GM19438 (cell line): ENCODE measurements around the gene KPNA2.
"Not testable (repeated sequence)": the region's sequence is repeated elsewhere in the genome, so short reads cannot be mapped to it uniquely, and the experiment has no call there.

Experiments
- ATAC-seq: cut with Tn5 transposase; IDR thresholded peaks from one replicate; pipeline ENCODE4 v1.9.1; 2021; ENCODE audit warnings: low read depth; ENCODE audit not compliant: unreplicated experiment

KPNA2 gene

DNA sequence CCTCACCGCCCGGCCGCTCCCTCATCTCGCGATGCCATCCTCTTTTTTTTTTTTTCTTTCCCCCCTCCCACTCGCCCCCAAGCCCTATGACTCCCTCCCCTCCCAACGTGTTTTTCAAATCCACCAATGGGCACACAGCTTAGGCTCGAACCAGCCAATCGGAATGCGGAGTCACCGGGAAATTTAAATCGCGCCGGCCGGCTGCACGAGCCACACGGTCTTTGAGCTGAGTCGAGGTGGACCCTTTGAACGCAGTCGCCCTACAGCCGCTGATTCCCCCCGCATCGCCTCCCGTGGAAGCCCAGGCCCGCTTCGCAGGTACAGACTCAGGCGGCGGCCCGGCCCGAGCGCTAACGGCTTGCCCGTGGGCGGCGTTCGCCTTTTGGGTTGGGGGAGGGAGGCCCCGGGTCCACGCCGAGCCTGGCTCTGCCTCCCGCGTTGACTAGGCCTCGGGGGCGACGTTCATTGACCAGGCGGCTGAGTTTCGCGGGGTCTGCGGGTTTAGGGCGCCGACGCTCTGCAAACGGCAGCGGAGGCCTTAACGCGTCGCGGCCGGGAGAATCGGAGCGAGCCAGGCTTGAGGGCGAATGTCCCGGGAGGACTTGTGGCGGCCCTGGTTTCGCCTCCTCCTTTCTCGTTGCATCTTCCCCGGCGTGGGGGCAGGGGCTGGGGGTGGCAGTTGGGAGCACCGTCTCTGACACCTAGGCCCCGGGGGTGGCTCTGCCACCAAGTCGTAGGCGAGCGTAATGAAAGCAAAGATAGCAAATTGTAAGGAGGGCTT lies at the start of gene KPNA2:
Gene KPNA2, plus strand, starts transcription at position 213 of the 781 bp plus-strand sequence. CDS start 1,398 bp downstream, outside the sequence.
- peak; percentile 92 for ATAC-seq

DNA sequence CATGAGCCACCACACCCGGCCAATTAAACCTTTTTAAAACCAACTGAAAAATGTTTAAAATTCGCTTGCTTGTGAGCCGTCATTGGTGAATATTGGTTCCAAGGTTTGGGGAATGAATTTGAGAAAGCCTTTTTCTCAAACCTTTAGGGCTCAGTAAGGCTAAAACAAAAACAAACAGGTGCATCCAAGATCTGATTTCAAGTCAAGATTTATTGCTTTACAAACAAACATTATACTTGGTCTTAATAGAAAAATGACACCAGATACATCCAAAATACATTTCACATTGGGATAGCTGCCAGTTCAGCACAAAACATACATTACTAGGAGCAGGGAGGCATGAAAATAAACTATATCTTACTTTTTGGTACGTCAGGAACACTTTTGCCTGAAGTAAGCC lies 44.6 kb upstream of the KPNA2 start:
- ATAC-seq, result no peak

DNA sequence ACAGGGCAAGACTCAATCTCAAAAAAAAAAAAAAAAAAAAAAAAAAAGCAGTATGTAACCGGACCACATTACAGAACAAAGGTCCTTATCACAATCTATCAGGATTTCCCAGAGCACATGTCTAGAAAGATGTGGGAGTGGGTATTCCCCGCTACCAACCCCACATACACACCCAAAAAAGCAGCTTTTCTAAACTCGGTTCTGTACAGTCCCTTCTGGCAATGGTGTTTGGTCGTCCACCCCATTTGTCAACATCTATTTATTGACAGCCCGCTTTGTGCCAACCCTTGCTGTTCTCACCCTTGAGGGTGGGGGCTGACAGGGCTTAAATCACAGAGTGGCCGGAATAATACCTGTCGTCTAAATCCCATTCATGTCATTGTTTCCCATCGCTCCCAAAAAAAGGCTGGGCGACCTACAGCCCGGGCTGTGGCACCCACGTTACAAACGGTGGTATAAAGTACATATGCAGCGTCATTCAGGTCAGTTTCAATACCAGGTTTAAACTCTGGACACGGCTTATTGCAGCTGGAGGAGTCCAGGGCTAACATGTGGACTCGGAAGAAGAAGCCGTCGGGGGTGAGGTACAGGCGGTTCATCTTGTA lies 42.9 kb upstream of the KPNA2 start:
- ATAC-seq, result peak; percentile 4

DNA sequence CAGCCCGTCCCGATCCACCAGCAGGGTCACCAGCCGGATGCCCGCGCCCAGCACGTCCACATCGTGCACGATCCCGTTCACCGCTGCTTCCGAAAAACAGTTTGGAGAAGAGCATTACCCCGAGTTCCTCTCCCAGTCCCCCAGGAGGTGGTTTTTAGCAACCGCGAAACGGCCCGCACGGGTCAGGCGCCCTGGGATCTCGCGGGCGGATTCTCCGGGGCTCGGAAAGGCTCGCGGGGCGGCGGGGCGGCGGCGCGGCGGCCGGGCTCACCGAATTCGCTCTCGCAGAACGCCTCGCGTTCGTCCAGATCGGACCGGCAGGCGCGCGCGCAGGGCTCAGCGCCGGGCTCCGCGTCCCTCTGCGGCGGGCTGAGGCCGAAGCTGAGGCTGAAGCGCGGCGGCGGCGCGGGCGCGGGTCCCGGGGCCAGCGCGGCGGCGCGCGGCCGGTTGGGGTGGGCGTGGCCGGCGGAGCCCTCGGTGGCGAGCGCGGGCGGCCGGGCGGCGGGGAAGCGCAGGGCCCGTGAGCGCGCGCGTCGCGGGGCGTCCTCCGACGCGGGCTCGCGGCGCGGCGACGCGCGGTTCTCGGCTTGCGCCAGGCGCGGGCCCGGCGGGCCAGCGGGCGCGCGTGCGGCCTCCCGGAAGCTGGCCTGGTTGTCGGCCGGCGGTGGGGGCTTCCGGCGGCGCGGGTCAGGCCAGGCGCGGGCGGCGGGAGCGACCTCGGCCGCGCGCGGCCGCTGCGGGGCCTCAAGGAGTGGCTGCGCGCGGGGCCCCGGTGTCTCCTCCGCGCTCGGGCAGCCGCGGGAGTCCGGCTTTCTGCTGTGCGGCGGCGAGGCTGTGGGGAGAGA lies 42.2 kb upstream of the KPNA2 start:
- peak; percentile 67 for ATAC-seq

DNA sequence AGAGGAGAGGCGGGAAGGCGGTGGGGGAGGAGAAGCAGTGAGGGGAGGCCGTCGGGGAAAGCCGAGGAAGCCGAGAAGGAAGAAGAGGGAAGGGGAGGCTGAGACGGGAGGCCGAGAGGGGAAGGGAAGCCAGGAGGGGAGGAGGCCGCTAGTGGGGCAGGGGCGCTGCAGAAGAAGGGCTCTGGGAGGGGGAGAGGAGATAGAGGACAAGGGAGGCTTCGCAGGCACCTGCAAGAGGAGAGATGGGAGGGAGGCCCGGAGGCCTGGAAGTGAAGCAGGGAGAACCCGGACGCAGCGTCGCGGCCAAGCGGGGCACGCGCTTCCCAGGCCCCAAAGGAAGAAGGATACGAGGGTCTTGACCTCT lies 41.6 kb upstream of the KPNA2 start:
- ATAC-seq, result no peak

DNA sequence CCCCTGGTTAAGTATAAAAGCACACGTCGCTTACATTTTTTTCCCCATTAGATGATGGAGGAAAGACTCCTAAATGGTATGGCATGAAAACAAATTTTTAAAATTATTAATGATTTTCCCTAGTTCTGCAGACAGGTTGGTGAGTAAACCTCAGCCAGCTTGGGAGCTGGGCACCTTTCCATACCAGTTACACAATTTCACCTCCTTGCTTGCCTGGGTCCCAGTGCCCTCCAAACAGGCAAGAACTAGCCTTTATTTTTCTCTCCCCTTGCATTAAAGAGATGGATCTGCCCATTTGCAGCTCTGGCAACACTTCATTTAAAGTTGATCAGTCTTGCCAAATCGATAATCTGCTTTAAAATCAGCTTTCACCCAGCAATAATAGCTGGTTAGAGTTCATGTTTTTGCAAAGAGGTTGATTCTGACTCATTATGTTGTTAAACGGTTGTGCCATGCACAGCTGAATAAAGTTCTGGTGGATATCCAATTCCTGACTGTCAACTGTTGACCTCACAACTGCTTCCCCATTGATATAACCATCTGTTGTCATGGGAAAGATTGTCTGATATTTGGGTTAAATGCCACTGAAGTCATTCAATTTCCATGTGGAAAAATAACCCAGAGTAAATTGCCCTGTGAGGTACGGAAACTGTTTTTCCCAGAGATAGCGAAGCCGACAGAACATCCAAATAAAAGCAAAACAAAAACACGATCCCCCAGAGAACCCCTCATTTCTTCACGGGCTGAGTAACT lies 40.5 kb upstream of the KPNA2 start:
- ATAC-seq, result no peak

DNA sequence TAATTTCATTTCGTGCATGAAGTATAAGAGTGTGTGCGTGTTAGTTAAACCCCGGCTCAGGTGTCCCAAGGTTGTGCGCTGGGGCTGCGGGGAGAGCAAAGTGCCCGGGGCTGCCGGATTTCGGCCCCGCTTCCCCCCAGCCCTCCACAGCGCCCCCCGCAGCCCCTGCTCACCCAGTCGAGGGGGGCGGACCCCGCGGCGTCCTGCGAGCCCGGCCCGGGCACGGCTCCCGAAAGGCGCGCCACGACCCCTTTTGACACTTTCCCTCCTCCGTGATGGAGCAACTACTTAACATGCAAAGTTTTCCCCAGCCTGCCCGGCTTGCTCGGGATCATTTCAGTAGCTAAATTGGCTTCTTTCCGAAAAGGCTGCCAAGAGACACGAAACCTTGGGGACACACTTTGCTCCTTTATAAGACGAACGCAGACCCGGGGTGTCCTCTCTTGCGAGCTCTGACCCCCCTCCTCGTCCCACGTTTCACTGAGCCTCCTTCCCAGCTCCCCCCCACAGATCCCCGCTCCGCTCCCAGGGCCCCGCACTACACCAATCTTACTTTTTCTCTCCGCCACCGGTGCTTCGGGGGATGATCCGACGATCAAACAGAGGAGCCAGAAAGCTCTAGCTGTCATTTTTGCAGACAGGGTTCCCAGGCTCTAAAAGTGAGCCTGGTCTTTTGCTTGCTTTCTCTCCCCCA lies 39.8 kb upstream of the KPNA2 start:
- ATAC-seq, result no peak

DNA sequence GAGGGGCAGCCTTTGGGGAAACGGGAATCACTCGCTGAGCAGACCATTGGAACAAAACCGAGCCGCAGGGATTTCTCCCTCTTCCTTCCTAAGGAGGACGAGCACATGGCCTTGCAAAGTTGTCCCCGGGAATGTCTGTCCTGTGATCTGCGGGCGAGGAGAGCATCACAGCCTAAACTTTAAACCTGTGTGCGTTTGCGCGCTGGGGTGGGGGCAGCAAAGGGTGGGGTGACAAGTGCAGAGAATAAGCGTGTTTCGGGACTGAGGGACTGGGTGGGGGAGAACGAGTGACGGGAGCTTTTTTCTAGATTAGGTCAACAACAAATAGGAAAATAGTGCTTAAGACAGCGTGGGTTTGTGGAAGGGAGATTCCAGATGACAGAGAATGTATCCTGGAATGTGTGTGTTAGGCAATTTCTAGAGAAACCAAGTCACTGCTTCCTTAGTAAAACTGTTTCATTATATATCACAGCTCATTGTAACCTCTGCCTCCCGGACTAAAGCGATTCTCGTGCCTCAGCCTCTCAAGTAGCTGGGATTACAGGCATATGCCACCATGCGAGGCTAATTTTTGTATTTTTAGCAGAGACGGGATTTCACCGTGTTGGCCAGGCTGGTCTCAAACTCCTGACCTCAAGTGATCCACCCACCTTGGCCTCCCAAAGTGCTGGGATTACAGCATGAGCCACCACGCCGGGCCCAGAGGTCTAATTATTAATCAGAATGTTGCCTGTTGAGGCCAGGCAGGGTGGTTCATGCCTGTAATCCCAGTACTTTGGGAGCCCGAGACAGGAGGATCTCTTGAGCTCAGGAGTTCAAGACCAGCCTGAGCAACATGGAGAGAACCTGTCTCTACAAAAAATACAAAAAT lies 39.0 kb upstream of the KPNA2 start, which contains the start of gene C17orf58:
Gene C17orf58, minus strand, starts transcription at position 169 of the 871 bp plus-strand sequence. CDS start 271 bp downstream, outside the sequence.
- ATAC-seq, result not testable (repeated sequence)

DNA sequence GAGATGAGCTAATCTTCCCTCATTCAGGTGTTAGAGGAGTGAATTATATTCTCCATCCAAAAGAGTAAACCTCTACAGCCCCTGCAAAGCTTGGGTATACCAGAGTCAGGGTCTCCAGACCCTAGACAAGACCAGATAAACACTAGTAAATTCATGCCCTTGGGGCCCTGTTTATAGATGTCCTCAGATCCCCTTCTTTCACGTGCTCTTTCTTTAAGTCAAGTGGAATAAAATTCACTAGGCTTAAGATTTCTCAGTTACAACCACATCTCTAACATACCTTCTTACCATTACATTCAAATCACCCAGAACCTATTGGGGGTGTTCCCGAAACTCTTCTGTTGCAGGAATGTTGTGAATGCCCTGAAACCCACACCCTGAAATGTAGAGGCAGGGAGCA lies 37.1 kb upstream of the KPNA2 start:
- no peak for ATAC-seq

DNA sequence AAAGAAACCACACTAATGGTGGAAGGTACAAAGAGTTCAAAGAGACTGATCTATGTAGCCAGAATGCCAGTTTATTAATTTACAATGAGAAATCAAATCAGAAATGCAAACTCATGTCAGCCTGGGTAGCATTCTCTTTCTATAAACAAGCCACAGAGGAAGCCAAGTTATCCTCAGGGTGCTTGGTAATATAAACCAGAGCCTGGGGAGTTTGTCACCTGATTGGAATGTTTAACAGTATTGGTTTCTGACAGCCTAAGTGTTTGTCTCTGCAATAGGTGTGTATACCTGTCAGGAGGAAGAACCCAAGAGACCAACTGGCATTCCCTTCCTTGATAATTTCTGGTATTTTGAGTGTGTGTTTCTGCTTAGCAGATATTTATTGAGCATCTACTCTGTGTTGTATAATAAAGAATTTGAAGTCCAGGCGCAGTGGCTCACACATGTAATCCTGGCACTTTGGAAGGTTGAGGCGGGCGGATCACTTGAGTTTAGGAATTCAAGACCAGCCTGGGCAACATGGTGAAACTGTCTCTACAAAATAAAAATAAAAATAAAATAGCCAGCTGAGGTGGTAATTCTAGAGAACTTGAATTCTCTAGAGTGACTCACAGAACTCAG lies 36.1 kb upstream of the KPNA2 start:
- no peak for ATAC-seq

DNA sequence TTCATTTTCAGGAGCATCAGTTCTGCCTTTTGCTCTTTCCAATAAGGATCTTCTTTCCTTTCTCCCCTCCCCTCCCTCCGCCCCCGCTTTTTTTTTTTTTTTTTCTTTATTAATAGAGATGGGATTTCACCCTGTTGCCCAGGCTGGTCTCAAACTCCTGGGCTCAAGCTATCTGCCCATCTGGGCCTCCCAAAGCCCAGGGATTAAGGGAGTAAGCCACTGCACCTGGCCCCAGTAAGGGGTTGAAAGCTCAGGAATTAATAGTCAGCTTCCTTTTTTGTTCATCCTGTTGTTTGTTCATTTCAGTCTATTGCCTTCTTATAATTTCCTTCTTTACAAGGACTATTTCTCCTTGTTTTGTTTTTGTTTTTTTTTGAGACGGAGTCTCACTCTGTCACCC lies 31.3 kb upstream of the KPNA2 start:
- no peak for ATAC-seq

DNA sequence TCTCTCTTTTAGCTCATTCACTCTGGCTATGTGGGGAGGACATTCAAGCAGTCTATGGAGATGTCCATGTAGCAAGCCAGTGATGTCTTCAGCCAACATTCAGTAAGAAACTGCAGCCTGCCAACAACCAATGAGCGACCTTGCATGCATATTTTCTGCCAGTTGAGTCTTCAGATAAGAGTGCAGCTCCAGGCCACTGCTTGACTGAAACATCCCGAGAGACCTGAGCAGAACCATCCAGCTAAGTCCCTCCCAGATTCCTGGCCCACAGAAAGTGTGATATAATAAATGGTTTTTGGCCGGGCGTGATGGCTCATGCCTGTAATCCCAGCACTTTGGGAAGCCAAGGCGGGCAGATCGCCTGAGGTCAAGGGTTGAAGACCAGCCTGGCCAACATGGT lies 28.7 kb upstream of the KPNA2 start:
- ATAC-seq, result no peak

DNA sequence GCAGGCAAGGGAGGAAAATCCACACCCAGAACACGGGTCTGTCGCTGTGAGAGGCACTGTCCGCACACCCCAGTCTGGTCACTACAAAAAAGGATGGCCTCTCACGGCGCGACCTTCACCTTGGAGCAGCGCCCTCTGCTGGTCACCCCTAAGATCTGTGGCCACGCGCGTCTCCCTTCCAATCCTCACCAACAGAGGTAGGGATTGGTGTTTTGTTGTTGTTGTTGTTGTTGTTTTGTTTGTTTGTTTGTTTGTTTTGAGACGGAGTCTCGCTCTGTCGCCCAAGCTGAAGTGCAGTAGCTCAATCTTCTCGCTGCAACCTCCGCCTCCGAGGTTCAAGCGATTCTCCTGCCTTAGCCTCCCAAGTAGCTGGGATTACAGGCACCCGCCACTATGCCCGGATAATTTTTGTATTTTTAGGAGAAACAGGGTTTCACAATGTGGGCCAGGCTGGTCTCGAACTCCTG lies 24.3 kb upstream of the KPNA2 start:
- ATAC-seq, result no peak

DNA sequence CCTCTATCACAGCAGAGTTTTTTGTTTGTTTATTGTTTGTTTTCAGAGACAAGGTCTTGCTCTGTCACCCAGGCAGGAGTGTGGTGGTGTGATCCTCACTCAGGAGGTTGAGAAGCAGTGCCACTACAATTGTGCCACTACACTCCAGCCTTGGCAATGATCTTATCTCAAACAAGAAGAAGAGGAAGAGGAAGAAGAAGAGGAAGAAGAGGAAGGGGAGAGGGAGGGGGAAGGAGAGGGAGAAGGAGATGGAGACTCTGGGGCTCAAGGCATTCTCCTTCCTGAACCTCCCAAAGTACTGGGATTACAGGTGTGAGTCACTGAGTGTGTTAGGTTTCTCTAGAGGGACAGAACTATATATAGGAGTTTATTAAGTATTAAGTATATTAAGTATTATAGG lies 22.1 kb upstream of the KPNA2 start:
- no peak for ATAC-seq

DNA sequence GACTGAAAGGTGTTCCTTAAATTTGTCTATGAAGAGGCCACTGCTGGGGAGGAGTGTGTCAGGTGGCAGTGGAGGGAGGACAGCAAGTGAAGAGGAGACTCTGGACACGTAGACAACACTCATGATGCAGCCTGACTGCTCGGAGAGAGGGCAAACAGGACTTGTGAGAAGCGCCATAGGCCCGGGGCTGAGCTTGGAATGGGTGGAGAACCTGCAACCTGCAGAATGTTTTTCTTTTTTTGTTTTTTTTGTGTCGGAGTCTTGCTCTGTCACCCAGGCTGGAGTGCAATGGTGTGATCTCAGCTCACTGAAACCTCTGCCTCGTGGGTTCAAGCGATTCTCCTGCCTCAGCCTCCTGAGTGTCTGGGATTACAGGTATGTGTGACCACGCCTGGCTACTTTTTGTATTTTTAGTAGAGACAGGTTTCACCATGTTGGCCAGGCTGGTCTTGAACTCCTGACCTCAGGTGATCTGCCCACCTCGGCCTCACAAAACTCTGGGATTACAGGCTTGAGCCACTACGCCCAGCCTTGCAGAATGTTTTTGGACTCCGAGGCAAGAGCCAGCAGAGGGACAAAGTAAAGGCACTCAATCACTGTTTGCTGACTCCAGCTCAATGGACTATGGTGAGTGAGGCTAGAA lies 20.3 kb upstream of the KPNA2 start:
- ATAC-seq, result no peak

DNA sequence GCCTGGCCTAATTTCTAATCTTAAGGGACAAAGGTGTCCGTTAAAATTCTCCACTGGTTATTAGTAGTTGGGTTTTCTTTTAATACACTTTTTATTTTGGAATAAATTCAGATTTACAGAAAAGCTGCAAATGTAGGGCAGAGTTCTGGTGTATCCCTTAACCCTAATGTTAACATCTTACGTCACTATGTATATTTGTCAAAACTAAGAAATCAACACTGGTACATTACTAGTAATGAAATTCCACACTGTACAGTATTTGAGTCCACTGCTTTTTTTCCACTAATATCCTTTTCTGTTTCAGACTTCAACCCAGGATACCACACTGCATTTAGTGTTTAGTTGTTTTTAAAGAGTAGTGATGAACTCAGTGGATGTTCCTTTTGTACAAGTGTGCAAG lies 18.7 kb upstream of the KPNA2 start:
- no peak for ATAC-seq

DNA sequence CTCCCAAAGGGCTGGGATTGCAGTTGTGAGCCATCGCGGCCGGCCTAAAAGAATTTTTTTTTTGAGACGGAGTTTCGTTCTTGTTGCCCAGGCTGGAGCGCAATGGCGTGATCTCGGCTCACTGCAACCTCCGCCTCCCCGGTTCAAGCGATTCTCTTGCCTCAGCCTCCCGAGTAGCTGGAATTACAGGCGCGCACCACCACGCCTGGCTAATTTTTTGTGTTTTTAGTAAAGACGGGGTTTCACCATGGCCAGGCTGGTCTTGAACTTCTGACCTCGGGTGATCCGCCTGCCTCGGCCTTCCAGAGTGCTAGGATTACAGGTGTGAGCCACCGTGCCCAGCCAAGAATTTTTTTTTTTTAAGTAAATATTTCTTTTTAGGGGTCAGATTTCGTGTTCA lies 17.0 kb upstream of the KPNA2 start:
- ATAC-seq, result not testable (repeated sequence)

DNA sequence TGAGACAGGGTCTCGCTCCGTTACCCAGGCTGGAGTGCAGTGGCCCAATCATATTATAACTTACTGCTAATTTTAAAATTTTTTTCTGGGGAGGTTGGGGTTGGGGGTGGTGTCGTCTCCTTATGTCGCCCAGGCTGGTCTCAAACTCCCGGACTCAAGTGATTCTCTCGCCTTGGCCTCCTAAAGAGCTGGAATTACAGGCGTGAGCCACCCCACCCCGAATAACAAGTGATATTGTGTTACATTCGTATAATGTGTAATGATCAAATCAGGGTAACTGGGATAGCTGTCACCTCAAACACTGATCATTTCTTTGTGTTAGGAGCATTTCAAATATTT lies 16.2 kb upstream of the KPNA2 start:
- ATAC-seq, result no peak
